ENCODE measurements around the gene COL8A1.

DNA sequence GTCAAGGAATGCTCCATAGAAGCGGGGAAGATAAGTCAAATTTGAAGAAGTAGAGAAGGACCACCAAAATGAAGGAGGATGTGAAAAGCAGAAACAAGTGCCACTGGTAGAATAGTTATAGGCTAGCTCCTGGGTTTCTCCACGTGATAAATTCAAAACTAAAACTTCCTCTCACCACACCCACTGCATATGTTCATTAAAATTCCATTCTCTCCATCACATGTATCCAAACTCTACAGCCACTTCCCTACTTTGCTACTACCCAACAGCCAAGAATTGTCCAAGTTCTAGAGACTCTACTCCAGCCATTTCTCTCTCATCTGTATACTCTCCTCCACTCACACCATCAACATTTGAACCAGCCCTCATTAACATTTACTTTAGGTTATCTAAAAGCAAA is 60.5 kb downstream of the COL8A1 start:
- TF ChIP-seq CTCF (IDR thresholded peaks at IDR 0.05 in 2 of 3, conservative IDR thresholded peaks at IDR 0.05 in 1 of 3; ENCODE audit: control insufficient read depth in 2 of 3, extremely low read depth in 1 of 3, insufficient read depth in 1 of 3, low read depth in 3 of 3, low read length in 3 of 3) (no peak), SMC3 (IDR thresholded peaks at IDR 0.05; ENCODE audit: borderline replicate concordance, low read length) (no peak), ZBTB4 (CRISPR knock-in tag; IDR thresholded peaks at IDR 0.05) (no peak), EZH2 (IDR thresholded peaks at IDR 0.05; ENCODE audit: borderline replicate concordance, control insufficient read depth, low read depth, low read length) (no peak), YBX1 (IDR thresholded peaks at IDR 0.05) (no peak), POLR2AphosphoS5 (IDR thresholded peaks at IDR 0.05; ENCODE audit: low read length) (no peak), CHD4 (IDR thresholded peaks at IDR 0.05) (no peak), CREM (IDR thresholded peaks at IDR 0.05; ENCODE audit: low read depth) (no peak), BHLHE40 (IDR thresholded peaks at IDR 0.05; ENCODE audit: borderline replicate concordance in 1 of 2, low read depth in 2 of 2, low read length in 1 of 2) (no peak)
- TF ChIP-seq, protein P1, sequence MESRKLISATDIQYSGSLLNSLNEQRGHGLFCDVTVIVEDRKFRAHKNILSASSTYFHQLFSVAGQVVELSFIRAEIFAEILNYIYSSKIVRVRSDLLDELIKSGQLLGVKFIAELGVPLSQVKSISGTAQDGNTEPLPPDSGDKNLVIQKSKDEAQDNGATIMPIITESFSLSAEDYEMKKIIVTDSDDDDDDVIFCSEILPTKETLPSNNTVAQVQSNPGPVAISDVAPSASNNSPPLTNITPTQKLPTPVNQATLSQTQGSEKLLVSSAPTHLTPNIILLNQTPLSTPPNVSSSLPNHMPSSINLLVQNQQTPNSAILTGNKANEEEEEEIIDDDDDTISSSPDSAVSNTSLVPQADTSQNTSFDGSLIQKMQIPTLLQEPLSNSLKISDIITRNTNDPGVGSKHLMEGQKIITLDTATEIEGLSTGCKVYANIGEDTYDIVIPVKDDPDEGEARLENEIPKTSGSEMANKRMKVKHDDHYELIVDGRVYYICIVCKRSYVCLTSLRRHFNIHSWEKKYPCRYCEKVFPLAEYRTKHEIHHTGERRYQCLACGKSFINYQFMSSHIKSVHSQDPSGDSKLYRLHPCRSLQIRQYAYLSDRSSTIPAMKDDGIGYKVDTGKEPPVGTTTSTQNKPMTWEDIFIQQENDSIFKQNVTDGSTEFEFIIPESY (IDR thresholded peaks at IDR 0.05), result no peak
- TF ChIP-seq, protein P2, sequence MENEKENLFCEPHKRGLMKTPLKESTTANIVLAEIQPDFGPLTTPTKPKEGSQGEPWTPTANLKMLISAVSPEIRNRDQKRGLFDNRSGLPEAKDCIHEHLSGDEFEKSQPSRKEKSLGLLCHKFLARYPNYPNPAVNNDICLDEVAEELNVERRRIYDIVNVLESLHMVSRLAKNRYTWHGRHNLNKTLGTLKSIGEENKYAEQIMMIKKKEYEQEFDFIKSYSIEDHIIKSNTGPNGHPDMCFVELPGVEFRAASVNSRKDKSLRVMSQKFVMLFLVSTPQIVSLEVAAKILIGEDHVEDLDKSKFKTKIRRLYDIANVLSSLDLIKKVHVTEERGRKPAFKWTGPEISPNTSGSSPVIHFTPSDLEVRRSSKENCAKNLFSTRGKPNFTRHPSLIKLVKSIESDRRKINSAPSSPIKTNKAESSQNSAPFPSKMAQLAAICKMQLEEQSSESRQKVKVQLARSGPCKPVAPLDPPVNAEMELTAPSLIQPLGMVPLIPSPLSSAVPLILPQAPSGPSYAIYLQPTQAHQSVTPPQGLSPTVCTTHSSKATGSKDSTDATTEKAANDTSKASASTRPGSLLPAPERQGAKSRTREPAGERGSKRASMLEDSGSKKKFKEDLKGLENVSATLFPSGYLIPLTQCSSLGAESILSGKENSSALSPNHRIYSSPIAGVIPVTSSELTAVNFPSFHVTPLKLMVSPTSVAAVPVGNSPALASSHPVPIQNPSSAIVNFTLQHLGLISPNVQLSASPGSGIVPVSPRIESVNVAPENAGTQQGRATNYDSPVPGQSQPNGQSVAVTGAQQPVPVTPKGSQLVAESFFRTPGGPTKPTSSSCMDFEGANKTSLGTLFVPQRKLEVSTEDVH (IDR thresholded peaks at IDR 0.05; ENCODE audit: low read depth, partially characterized antibody), result no peak

Measured in GM12878 (cell line).